HL-60 (cell line): ENCODE results near the gene NDUFB7.
"Not testable (repeated sequence)": the region's sequence is repeated elsewhere in the genome, so short reads cannot be mapped to it uniquely, and the experiment has no call there.

Source experiments
- DNase-seq, 2 experiments: peaks; one replicate each; pipeline ENCODE4 v3.0.0-alpha.2; 2010 to 2020; ENCODE audit warnings: low read depth in 1 of 2, low spot score in 1 of 2
- H3K27ac ChIP-seq: fragments of 250-450 bp; sonication (Bioruptor Pico); replicated peaks from 2 replicates; pipeline ENCODE4 v1.5.1; 2020; ENCODE audit warnings: mild to moderate bottlenecking, moderate library complexity
- H3K27me3 ChIP-seq: fragments of 250-450 bp; sonication (Bioruptor Pico); 2 replicates; pipeline ENCODE4 v1.5.1; 2021; ENCODE audit warnings: mild to moderate bottlenecking, moderate library complexity; ENCODE audit not compliant: insufficient read depth, poor library complexity, severe bottlenecking
- H3K4me3 ChIP-seq: replicated peaks from 2 replicates; pipeline ENCODE4 v1.5.1; 2011; ENCODE audit warnings: mild to moderate bottlenecking, control low read depth, low read length; ENCODE audit not compliant: insufficient read depth
- GABPA ChIP-seq: IDR thresholded peaks from 2 replicates; pipeline ENCODE4 v1.6.1; 2012; ENCODE audit warnings: low read depth
- POLR2AphosphoS5 ChIP-seq: IDR thresholded peaks from 2 replicates; pipeline ENCODE4 v1.6.1; 2012; ENCODE audit warnings: low read depth
- SPI1 ChIP-seq: IDR thresholded peaks from 2 replicates; pipeline ENCODE4 v1.6.1; 2012; ENCODE audit warnings: low read depth, mild to moderate bottlenecking, borderline replicate concordance
- TF ChIP-seq, protein P1 (sequence below): IDR thresholded peaks from 2 replicates; pipeline ENCODE4 v1.6.1; 2012; ENCODE audit warnings: low read depth; ENCODE audit not compliant: insufficient replicate concordance
- TF ChIP-seq, protein P2 (sequence below): IDR thresholded peaks from one replicate; pipeline ENCODE4 v1.5.1; 2011; ENCODE audit warnings: low read length, control low read depth, inconsistent platforms; ENCODE audit not compliant: insufficient read depth

NDUFB7 gene

DNA sequence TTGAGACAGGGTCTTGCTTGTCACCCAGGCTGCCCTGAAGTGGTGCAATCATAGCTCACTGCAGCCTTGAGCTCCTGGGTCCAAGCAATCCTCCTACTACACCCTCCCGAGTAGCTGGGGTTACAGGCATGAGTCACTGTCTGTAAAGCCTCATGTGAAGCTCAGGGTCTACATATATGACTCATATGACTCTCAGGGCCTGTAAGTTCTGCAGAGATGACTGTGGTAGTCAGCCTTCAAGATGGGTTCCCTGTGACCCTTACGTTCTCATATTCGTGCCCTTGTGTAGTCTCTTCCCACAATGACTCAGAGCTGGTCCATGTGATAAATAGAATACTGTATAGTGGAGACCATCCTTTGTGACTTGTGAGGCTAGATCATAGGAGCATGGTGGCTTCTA, 13.3 kb upstream of the NDUFB7 start:
- DNase-seq, H3K27me3 ChIP-seq, H3K27ac ChIP-seq, H3K4me3 ChIP-seq: not testable (repeated sequence)

DNA sequence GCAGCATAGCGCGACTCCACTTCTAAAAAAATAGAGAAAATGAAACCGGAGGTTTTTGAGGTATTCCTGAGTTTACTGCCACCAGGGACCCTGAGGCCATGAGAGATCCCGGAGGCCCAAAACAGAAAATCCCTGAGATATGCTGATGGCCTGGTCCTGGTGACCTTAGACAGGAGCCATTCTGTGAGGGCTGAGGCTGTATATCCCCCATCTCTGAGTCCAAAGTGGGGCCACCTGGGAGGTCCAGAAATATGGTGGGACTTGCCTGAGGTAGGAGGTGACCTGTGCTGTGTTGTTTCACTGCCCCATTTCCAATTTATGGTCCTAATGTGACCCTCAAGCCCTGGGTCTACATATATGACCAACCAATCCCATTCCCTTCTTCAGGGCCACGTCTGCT, 12.5 kb upstream of the NDUFB7 start:
- not testable (repeated sequence) for H3K27ac ChIP-seq, DNase-seq, H3K4me3 ChIP-seq, H3K27me3 ChIP-seq

DNA sequence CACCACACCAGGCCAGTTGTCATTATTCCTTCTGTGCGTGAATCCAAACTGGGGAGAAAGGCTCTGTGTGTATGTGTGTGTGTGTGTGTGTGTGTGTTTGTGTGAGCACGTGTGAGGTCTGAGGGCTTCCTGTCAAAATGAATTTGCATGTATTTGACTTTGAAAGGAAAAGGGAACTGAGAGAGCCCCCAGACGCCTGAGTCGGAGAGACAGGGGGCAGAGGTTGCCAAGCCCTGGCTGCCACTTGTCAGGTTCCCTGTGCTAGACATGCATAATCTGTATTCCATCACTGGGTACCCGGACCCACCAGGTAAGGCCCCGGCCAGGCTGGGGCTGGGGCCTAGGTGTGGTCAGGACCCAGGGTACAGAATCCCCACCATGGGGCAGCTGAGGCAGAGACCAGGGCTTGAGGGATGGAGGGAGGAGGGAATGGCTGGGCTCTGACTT, 11.1 kb upstream of the NDUFB7 start, which contains the start of gene CLEC17A:
CLEC17A (plus strand) TSS at position 191 of the 447 bp plus-strand sequence; CDS start at position 268, 77 bp downstream.
- no peaks in the 10 kb centered on the region for H3K27me3 ChIP-seq
- no peak within 1 kb of the TSS for H3K27ac ChIP-seq
- no peak for DNase-seq
- H3K4me3 ChIP-seq: no peak within 1 kb of the TSS
- no peak for TF ChIP-seq GABPA
- TF ChIP-seq, protein P1, sequence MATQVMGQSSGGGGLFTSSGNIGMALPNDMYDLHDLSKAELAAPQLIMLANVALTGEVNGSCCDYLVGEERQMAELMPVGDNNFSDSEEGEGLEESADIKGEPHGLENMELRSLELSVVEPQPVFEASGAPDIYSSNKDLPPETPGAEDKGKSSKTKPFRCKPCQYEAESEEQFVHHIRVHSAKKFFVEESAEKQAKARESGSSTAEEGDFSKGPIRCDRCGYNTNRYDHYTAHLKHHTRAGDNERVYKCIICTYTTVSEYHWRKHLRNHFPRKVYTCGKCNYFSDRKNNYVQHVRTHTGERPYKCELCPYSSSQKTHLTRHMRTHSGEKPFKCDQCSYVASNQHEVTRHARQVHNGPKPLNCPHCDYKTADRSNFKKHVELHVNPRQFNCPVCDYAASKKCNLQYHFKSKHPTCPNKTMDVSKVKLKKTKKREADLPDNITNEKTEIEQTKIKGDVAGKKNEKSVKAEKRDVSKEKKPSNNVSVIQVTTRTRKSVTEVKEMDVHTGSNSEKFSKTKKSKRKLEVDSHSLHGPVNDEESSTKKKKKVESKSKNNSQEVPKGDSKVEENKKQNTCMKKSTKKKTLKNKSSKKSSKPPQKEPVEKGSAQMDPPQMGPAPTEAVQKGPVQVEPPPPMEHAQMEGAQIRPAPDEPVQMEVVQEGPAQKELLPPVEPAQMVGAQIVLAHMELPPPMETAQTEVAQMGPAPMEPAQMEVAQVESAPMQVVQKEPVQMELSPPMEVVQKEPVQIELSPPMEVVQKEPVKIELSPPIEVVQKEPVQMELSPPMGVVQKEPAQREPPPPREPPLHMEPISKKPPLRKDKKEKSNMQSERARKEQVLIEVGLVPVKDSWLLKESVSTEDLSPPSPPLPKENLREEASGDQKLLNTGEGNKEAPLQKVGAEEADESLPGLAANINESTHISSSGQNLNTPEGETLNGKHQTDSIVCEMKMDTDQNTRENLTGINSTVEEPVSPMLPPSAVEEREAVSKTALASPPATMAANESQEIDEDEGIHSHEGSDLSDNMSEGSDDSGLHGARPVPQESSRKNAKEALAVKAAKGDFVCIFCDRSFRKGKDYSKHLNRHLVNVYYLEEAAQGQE: no peak
- TF ChIP-seq, protein P2, sequence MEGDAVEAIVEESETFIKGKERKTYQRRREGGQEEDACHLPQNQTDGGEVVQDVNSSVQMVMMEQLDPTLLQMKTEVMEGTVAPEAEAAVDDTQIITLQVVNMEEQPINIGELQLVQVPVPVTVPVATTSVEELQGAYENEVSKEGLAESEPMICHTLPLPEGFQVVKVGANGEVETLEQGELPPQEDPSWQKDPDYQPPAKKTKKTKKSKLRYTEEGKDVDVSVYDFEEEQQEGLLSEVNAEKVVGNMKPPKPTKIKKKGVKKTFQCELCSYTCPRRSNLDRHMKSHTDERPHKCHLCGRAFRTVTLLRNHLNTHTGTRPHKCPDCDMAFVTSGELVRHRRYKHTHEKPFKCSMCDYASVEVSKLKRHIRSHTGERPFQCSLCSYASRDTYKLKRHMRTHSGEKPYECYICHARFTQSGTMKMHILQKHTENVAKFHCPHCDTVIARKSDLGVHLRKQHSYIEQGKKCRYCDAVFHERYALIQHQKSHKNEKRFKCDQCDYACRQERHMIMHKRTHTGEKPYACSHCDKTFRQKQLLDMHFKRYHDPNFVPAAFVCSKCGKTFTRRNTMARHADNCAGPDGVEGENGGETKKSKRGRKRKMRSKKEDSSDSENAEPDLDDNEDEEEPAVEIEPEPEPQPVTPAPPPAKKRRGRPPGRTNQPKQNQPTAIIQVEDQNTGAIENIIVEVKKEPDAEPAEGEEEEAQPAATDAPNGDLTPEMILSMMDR: no peak
- no peak for TF ChIP-seq SPI1
- no peak for TF ChIP-seq POLR2AphosphoS5

DNA sequence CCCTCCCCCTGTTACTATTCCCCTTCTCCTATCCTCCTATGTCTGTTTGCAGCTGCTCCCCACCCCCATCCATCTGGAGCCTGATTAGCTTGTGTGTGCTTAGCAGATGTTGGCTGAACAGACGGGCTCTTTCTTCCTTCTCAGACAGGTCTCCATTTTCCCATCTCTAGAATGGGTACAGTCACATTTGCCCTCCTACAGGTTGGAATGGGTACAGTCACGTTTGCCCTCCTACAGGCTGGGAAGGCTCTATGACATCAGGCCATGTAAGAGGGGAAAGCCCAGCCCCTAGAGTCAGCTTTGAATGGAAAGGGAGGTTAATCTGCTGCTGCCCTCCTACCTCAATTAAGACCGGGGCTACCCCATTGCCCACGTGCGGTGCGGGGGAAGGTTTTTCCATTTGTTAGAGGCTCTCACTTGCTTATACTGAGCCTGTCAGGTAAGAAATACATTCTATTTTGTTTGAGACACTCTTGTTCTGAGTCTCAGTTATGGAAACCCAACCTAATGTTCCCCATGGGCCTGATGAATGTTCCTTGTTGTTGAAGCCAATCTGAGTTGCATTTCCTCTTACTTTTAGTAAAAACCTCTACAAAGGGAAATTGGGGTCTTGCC, 8.9 kb upstream of the NDUFB7 start:
- no peak overlapping the region for H3K4me3 ChIP-seq
- no peaks in the 10 kb centered on the region for H3K27me3 ChIP-seq
- no peak for DNase-seq
- TF ChIP-seq, protein P1: no peak
- TF ChIP-seq SPI1 (no peak), GABPA (no peak), POLR2AphosphoS5 (no peak)
- TF ChIP-seq, protein P2: no peak
- no peak overlapping the region for H3K27ac ChIP-seq

DNA sequence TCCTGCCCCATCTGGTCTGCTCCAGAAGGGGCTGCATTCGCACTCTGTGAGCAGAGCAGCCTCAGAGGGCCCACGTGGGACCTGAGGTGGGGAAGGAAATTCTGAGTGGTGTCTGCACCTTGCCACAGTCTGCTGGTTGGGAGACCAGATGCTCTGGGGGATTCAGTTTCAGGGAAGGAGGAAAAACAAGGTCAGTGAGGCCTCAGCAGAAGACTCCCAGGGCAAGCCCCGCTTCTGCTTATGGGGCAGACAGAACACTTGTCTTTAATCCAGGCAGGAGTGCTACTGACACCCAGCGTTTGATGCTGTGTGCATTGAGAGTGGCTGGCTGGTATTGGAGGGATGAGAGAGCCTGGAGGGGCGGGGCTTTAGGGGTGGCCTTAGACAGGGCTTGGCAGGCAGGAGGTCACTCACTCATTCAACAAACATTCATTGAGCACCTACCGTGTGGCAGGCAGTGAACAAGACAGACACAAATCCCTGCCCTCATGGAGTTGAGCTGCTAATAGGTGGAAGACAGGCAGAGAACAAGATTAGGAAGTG, 6.1 kb upstream of the NDUFB7 start:
- DNase-seq: no peak
- H3K27ac ChIP-seq: no peak overlapping the region
- H3K4me3 ChIP-seq: no peak overlapping the region
- H3K27me3 ChIP-seq: no peaks in the 10 kb centered on the region
- TF ChIP-seq SPI1 (no peak), POLR2AphosphoS5 (no peak), GABPA (no peak)
- TF ChIP-seq, protein P1: no peak
- TF ChIP-seq, protein P2: no peak
